ELF-1 (cell line): ENCODE measurements around the gene CHRNA1.

ENCODE experiments used
- DNase-seq: peaks from one replicate; pipeline ENCODE4 v3.0.0-alpha.2; 2016; ENCODE audit warnings: low read depth, low spot score

CHRNA1 gene

GRCh38 chr2:174764280-174765255, at the start of gene CHRNA1:
Gene CHRNA1 (minus strand): TSS chr2:174764472. CDS start chr2:174764394, 78 bp downstream.
- no peak for DNase-seq

- DNase-seq = no peak
These were observed 47.8 kb upstream of the CHRNA1 start for GRCh38 chr2:174812037-174812436.

GRCh38 chr2:174807931-174808330, 43.7 kb upstream of the CHRNA1 start:
- DNase-seq = no peak

- no peak for DNase-seq
These were observed 41.5 kb upstream of the CHRNA1 start for GRCh38 chr2:174805803-174806202.

GRCh38 chr2:174802459-174802858, 38.2 kb upstream of the CHRNA1 start:
- no peak for DNase-seq

- no peak for DNase-seq
These were observed 36.3 kb upstream of the CHRNA1 start for GRCh38 chr2:174800436-174801205.

- DNase-seq = no peak
These were observed 34.5 kb upstream of the CHRNA1 start for GRCh38 chr2:174798801-174799200.

- no peak for DNase-seq
These were observed 33.6 kb upstream of the CHRNA1 start for GRCh38 chr2:174797781-174798276.

GRCh38 chr2:174796319-174796771, 32.1 kb upstream of the CHRNA1 start:
- DNase-seq = peak; percentile 74

GRCh38 chr2:174794851-174795374, 30.6 kb upstream of the CHRNA1 start:
- no peak for DNase-seq

GRCh38 chr2:174792309-174793025, 28.2 kb upstream of the CHRNA1 start:
- no peak for DNase-seq

- DNase-seq = no peak
These were observed 27.5 kb upstream of the CHRNA1 start for GRCh38 chr2:174791746-174792280.

- DNase-seq = no peak
These were observed 26.7 kb upstream of the CHRNA1 start for GRCh38 chr2:174791020-174791419.

GRCh38 chr2:174789001-174789400, 24.7 kb upstream of the CHRNA1 start:
- DNase-seq = no peak

GRCh38 chr2:174788291-174788929, 24.1 kb upstream of the CHRNA1 start:
- DNase-seq = peak; percentile 89

- DNase-seq = peak; percentile 72
These were observed 23.4 kb upstream of the CHRNA1 start for GRCh38 chr2:174787487-174788205.

- DNase-seq = no peak
These were observed 21.9 kb upstream of the CHRNA1 start for GRCh38 chr2:174786066-174786725.

- DNase-seq = no peak
These were observed 21.2 kb upstream of the CHRNA1 start for GRCh38 chr2:174785481-174785880.

- DNase-seq = no peak
These were observed 20.6 kb upstream of the CHRNA1 start for GRCh38 chr2:174784909-174785308.
